Keratinocyte (primary cell): ENCODE measurements around the gene GRIA1. TPM values are rescaled to one million over a fixed set of nuclear protein-coding genes. Genes with fewer than 3 reads are reported as not detected.

ENCODE experiments used
- DNase-seq: peaks from one replicate; pipeline ENCODE4 v3.0.0-alpha.2; 2011; ENCODE audit warnings: low read depth, missing footprints, low spot score
- FAIRE-seq: peaks from 2 replicates; lab custom pipeline; 2011; peaks lifted over from hg19 to GRCh38; lab: Jason Lieb, UNC
- H2AFZ ChIP-seq: 2 replicates; pipeline ENCODE4 v1.6.0; 2012; ENCODE audit warnings: low read length, control low read depth, inconsistent platforms; ENCODE audit not compliant: control insufficient read depth
- H3K27ac ChIP-seq: 2 replicates; pipeline ENCODE4 v1.5.1; 2011; ENCODE audit warnings: low read length; ENCODE audit not compliant: control insufficient read depth, insufficient read depth
- H3K27me3 ChIP-seq: 3 replicates; pipeline ENCODE4 v1.6.0; 2011; ENCODE audit warnings: low read length; ENCODE audit not compliant: control insufficient read depth, insufficient read depth; ENCODE audit errors: extremely low read depth
- H3K36me3 ChIP-seq, 2 experiments: 2 replicates in 1 of 2; 3 replicates in 1 of 2; pipeline ENCODE4 v1.5.1; 2011; ENCODE audit warnings: low read length in 2 of 2, mild to moderate bottlenecking in 1 of 2; ENCODE audit not compliant: control insufficient read depth in 2 of 2, insufficient read depth in 2 of 2; ENCODE audit errors: extremely low read depth in 1 of 2
- H3K4me1 ChIP-seq: 3 replicates; pipeline ENCODE4 v1.5.1; 2011; ENCODE audit warnings: low read length; ENCODE audit not compliant: control insufficient read depth, insufficient read depth; ENCODE audit errors: extremely low read depth
- H3K4me2 ChIP-seq: 3 replicates; pipeline ENCODE4 v1.6.0; 2011; ENCODE audit warnings: low read depth, low read length; ENCODE audit not compliant: control insufficient read depth, insufficient read depth; ENCODE audit errors: extremely low read depth
- H3K4me3 ChIP-seq, 3 experiments: fragments of 200-600 bp in 1 of 3; sonication (generic) in 1 of 3; 2 replicates in 2 of 3; 3 replicates in 1 of 3; pipeline ENCODE4 v1.5.1; 2011 to 2016; ENCODE audit warnings: low read length in 3 of 3, mild to moderate bottlenecking in 3 of 3, control low read depth in 2 of 3, inconsistent platforms in 1 of 3, low read depth in 1 of 3, mixed read lengths in 1 of 3, mixed run types in 1 of 3, moderate library complexity in 1 of 3; ENCODE audit not compliant: control insufficient read depth in 2 of 3, insufficient read depth in 2 of 3; ENCODE audit errors: extremely low read depth in 1 of 3
- H3K79me2 ChIP-seq: 2 replicates; pipeline ENCODE4 v1.6.0; 2012; ENCODE audit warnings: low read length; ENCODE audit not compliant: control insufficient read depth, insufficient read depth
- H3K9ac ChIP-seq: 3 replicates; pipeline ENCODE4 v1.6.0; 2011; ENCODE audit warnings: low read length; ENCODE audit not compliant: control insufficient read depth, insufficient read depth; ENCODE audit errors: extremely low read depth
- H3K9me1 ChIP-seq: 3 replicates; pipeline ENCODE4 v1.6.0; 2011; ENCODE audit warnings: low read length; ENCODE audit not compliant: control insufficient read depth, insufficient read depth; ENCODE audit errors: extremely low read depth
- H3K9me3 ChIP-seq: 2 replicates; pipeline ENCODE4 v1.5.1; 2012; ENCODE audit warnings: low read depth, low read length; ENCODE audit not compliant: control insufficient read depth
- H4K20me1 ChIP-seq: 3 replicates; pipeline ENCODE4 v1.6.0; 2011; ENCODE audit warnings: low read length; ENCODE audit not compliant: control insufficient read depth, insufficient read depth; ENCODE audit errors: extremely low read depth
- EZH2 ChIP-seq: IDR thresholded peaks from one replicate; pipeline ENCODE4 v1.6.1; 2012; ENCODE audit warnings: inconsistent platforms, mild to moderate bottlenecking, low read length, moderate library complexity
- dilution Hi-C: fragments of 300-500 bp; cut with MboI; formaldehyde crosslinking; loops from one replicate; pipeline ENCODE4 v1.7.0; 2020; ENCODE audit warnings: low sequenced_read_pairs; ENCODE audit not compliant: extremely low pct_ligation_motif_present
- polyA plus RNA-seq, 5 experiments: library from polyadenylated mRNA; depleted of rRNA in 3 of 5; stranded (reverse) in 3 of 5; stranded (forward) in 1 of 5; unstranded in 1 of 5; fragments of >200 nt; gene quantifications; 1 replicate in 1 of 5; 2 replicates in 3 of 5; 3 replicates in 1 of 5; pipeline versions ENCODE4 v1.2.1 to v1.2.3, GENCODE V29; 2011 to 2012; ENCODE audit warnings: missing spikeins in 2 of 5, low read depth in 1 of 5, low replicate concordance in 1 of 5
- TF ChIP-seq, protein P1 (sequence below), 3 experiments: IDR thresholded peaks in 1 of 3; conservative IDR thresholded peaks in 1 of 3; optimal IDR thresholded peaks in 1 of 3; 2 replicates in 2 of 3; 3 replicates in 1 of 3; pipeline versions ENCODE3 to v1.5.1; 2011; ENCODE audit warnings: low read length in 3 of 3, mild to moderate bottlenecking in 3 of 3, moderate library complexity in 2 of 3, control low read depth in 1 of 3, inconsistent platforms in 1 of 3; ENCODE audit not compliant: insufficient read depth in 2 of 3; ENCODE audit errors: extremely low read depth in 1 of 3

Gene GRIA1
- polyA plus RNA-seq, 1 donor (not counting 4 experiments of a cell fraction or from before 2014, with no cell fraction given): not detected

GRCh38 chr5:153515301-153515700, 24.8 kb downstream of the GRIA1 start:
- no peak overlapping the region for H3K4me2 ChIP-seq
- no peaks in the 10 kb centered on the region for H3K9me1 ChIP-seq
- TF ChIP-seq, protein P1, sequence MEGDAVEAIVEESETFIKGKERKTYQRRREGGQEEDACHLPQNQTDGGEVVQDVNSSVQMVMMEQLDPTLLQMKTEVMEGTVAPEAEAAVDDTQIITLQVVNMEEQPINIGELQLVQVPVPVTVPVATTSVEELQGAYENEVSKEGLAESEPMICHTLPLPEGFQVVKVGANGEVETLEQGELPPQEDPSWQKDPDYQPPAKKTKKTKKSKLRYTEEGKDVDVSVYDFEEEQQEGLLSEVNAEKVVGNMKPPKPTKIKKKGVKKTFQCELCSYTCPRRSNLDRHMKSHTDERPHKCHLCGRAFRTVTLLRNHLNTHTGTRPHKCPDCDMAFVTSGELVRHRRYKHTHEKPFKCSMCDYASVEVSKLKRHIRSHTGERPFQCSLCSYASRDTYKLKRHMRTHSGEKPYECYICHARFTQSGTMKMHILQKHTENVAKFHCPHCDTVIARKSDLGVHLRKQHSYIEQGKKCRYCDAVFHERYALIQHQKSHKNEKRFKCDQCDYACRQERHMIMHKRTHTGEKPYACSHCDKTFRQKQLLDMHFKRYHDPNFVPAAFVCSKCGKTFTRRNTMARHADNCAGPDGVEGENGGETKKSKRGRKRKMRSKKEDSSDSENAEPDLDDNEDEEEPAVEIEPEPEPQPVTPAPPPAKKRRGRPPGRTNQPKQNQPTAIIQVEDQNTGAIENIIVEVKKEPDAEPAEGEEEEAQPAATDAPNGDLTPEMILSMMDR (optimal IDR thresholded peaks at IDR 0.05 in 1 of 3, IDR thresholded peaks at IDR 0.05 in 1 of 3, conservative IDR thresholded peaks at IDR 0.05 in 1 of 3; ENCODE audit: extremely low read depth in 1 of 3, insufficient read depth in 2 of 3, low read length in 3 of 3): no peak
- TF ChIP-seq EZH2: no peak
- no peak overlapping the region for H2AFZ ChIP-seq
- no peaks in the 10 kb centered on the region for H3K9me3 ChIP-seq
- dilution Hi-C loops: no loop called here
- H3K79me2 ChIP-seq: no peaks in the 10 kb centered on the region
- no peak overlapping the region for H3K9ac ChIP-seq
- no peak overlapping the region for H3K4me3 ChIP-seq
- H3K27ac ChIP-seq: no peak overlapping the region
- FAIRE-seq (no peak), DNase-seq (no peak)
- H3K4me1 ChIP-seq: no peaks in the 10 kb centered on the region
- no peaks in the 10 kb centered on the region for H3K36me3 ChIP-seq
- H3K27me3 ChIP-seq: no peaks in the 10 kb centered on the region
- no peaks in the 10 kb centered on the region for H4K20me1 ChIP-seq

DNA sequence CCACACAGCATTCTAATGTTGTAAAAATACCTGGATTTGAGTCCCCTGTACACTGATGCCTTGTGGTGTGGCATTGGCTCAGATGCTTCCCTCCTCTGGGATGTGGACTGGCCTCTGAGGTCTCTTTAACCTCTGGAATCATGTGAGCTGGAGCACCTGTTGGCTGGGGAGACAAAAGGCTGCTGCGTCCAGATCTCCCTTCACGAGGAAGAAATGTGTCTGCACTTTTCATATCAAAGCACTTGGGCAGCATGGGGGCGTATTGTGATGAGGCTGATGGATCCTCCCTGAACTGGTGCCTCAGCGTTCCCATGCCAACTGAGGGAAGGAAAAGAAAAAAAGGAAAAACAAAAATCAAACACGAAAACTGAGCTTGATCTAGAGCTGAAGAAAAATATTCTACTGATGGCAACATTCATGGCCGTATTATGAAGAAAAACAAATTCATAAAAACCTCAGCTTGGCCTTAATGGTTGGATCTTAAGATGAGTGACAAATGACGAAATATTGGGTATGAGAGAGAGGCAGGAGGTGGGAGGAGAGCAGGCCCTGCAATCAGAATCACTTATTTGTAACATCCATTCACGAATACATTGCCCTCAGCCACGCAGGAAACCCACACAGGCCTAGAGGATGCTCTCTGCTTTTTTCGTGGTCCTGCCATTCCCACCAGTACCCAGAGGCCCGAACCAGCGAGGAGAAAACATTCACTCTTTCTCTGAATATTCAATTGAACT, 26.2 kb downstream of the GRIA1 start:
- no peaks in the 10 kb centered on the region for H4K20me1 ChIP-seq
- FAIRE-seq (no peak), DNase-seq (no peak)
- H2AFZ ChIP-seq: no peak overlapping the region
- no peaks in the 10 kb centered on the region for H3K36me3 ChIP-seq
- no peaks in the 10 kb centered on the region for H3K9me1 ChIP-seq
- H3K4me1 ChIP-seq: peaks cover 2% of the 10 kb centered on the region
- H3K79me2 ChIP-seq: no peaks in the 10 kb centered on the region
- no peak overlapping the region for H3K9ac ChIP-seq
- no peaks in the 10 kb centered on the region for H3K9me3 ChIP-seq
- dilution Hi-C loops: no loop called here
- no peak for TF ChIP-seq EZH2
- TF ChIP-seq, protein P1 (optimal IDR thresholded peaks at IDR 0.05 in 1 of 3, IDR thresholded peaks at IDR 0.05 in 1 of 3, conservative IDR thresholded peaks at IDR 0.05 in 1 of 3; ENCODE audit: extremely low read depth in 1 of 3, insufficient read depth in 2 of 3, low read length in 3 of 3): no peak
- no peak overlapping the region for H3K4me3 ChIP-seq
- no peak overlapping the region for H3K4me2 ChIP-seq
- no peaks in the 10 kb centered on the region for H3K27me3 ChIP-seq
- H3K27ac ChIP-seq: no peak overlapping the region
